PC-3 (cell line): ENCODE results near the gene PALM2AKAP2.

Experiments
- EZH2 ChIP-seq: fragments of 300-600 bp; sonication (generic); IDR thresholded peaks from one replicate; pipeline ENCODE4 v1.6.1; 2017; ENCODE audit warnings: antibody characterized with exemption, mild to moderate bottlenecking, low read length; ENCODE audit not compliant: unreplicated experiment
- EZH2phosphoT487 ChIP-seq: fragments of 300-600 bp; sonication (generic); IDR thresholded peaks from 2 replicates; pipeline ENCODE4 v1.6.1; 2018; ENCODE audit warnings: mild to moderate bottlenecking, antibody characterized with exemption, low read length, borderline replicate concordance
- TF ChIP-seq, protein P1 (sequence below): fragments of 300-600 bp; sonication (generic); conservative IDR thresholded peaks from 2 replicates; pipeline ENCODE4 v1.5.1; 2017; ENCODE audit warnings: antibody characterized with exemption, low read depth, mild to moderate bottlenecking, low read length

DNA sequence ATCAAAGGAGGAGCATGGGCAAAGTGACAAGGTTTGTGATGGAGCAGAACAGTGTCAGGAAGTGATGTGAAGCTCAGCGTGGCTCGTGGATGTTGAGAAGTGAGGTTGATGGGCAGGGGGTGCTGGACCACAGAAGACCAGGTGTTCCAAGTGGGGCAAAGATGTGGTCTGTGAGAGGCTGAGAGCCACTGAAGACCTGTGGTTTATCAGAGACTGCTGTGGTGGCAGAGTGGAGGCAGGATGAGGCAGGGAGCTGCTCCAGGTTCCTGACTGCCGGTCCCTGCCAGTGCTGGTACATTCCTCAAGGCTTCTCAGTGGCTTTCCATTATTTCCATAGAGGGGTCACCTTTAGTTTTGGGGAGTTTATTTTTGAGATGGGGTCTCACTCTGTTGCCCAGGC, 19.1 kb downstream of the PALM2AKAP2 start:
- TF ChIP-seq, protein P1, sequence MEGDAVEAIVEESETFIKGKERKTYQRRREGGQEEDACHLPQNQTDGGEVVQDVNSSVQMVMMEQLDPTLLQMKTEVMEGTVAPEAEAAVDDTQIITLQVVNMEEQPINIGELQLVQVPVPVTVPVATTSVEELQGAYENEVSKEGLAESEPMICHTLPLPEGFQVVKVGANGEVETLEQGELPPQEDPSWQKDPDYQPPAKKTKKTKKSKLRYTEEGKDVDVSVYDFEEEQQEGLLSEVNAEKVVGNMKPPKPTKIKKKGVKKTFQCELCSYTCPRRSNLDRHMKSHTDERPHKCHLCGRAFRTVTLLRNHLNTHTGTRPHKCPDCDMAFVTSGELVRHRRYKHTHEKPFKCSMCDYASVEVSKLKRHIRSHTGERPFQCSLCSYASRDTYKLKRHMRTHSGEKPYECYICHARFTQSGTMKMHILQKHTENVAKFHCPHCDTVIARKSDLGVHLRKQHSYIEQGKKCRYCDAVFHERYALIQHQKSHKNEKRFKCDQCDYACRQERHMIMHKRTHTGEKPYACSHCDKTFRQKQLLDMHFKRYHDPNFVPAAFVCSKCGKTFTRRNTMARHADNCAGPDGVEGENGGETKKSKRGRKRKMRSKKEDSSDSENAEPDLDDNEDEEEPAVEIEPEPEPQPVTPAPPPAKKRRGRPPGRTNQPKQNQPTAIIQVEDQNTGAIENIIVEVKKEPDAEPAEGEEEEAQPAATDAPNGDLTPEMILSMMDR = no peak
- TF ChIP-seq EZH2 (no peak), EZH2phosphoT487 (no peak)
